ENCODE measurements around the gene TMSB15C.

DNA sequence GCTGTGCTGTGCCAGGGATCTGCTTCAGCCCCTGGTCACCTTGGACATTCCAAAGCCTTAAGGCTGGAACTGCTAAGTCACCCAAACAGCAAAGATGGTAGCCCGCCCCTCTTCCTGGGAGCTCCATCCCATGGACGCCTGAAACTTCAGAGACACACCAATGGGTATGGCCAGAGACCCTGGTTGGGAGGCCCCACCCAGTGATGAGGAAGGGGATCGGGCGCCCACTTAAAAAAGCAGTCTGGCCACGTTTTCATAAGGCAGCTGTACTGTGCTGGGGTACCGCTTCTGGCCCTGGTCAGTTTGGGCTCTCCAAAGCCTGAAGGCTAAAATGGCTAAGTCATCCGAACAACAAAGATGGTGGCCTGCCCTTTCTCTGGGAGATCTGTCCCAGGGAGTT is 9.4 kb upstream of the TMSB15C start:
- TF ChIP-seq, protein P1, sequence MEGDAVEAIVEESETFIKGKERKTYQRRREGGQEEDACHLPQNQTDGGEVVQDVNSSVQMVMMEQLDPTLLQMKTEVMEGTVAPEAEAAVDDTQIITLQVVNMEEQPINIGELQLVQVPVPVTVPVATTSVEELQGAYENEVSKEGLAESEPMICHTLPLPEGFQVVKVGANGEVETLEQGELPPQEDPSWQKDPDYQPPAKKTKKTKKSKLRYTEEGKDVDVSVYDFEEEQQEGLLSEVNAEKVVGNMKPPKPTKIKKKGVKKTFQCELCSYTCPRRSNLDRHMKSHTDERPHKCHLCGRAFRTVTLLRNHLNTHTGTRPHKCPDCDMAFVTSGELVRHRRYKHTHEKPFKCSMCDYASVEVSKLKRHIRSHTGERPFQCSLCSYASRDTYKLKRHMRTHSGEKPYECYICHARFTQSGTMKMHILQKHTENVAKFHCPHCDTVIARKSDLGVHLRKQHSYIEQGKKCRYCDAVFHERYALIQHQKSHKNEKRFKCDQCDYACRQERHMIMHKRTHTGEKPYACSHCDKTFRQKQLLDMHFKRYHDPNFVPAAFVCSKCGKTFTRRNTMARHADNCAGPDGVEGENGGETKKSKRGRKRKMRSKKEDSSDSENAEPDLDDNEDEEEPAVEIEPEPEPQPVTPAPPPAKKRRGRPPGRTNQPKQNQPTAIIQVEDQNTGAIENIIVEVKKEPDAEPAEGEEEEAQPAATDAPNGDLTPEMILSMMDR (IDR thresholded peaks at IDR 0.05), result no peak
- TF ChIP-seq EP300 (IDR thresholded peaks at IDR 0.05; ENCODE audit: borderline replicate concordance in 1 of 2, low read depth in 1 of 2, low read length in 1 of 2), result no peak

All from SK-N-SH (cell line).